A549 (cell line): ENCODE data around the gene FKBP2.

Source experiments
- CHD2 ChIP-seq: fragments of 150-350 bp; IDR thresholded peaks from 2 replicates; pipeline ENCODE4 v1.6.1; 2014; ENCODE audit warnings: low read length; ENCODE audit not compliant: partially characterized antibody
- JUNB ChIP-seq: fragments of >200 bp; sonication (Bioruptor Twin); formaldehyde crosslinking; IDR thresholded peaks from 2 replicates; pipeline ENCODE4 v1.6.1; 2016
- TF ChIP-seq, protein P1 (sequence below): fragments of >200 bp; sonication (Bioruptor Twin); formaldehyde crosslinking; IDR thresholded peaks from 3 replicates; pipeline ENCODE4 v1.5.1; 2016

DNA sequence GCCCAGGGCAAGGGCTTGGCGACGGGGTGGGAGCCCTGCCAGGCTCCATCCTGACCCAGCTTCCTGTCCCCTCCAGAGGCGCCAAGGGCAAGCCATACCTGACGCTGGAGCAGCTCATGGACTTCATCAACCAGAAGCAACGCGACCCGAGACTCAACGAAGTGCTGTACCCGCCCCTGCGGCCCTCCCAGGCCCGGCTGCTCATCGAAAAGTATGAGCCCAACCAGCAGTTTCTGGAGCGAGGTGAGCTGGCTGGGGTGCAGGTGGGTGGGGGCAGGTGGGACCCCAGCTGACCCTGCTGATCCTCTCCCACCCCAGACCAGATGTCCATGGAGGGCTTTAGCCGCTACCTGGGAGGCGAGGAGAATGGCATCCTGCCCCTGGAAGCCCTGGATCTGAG is 15.4 kb downstream of the FKBP2 start:
- TF ChIP-seq CHD2 (no peak), JUNB (no peak)
- TF ChIP-seq, protein P1, sequence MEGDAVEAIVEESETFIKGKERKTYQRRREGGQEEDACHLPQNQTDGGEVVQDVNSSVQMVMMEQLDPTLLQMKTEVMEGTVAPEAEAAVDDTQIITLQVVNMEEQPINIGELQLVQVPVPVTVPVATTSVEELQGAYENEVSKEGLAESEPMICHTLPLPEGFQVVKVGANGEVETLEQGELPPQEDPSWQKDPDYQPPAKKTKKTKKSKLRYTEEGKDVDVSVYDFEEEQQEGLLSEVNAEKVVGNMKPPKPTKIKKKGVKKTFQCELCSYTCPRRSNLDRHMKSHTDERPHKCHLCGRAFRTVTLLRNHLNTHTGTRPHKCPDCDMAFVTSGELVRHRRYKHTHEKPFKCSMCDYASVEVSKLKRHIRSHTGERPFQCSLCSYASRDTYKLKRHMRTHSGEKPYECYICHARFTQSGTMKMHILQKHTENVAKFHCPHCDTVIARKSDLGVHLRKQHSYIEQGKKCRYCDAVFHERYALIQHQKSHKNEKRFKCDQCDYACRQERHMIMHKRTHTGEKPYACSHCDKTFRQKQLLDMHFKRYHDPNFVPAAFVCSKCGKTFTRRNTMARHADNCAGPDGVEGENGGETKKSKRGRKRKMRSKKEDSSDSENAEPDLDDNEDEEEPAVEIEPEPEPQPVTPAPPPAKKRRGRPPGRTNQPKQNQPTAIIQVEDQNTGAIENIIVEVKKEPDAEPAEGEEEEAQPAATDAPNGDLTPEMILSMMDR, result no peak
